Nucleus accumbens (tissue), 56 donors: Measurements from ENCODE around the gene PTOV1.

Experiments used
- DNase-seq, 56 donors: peaks; one replicate each; lab custom pipeline; 2025; lab: John Stamatoyannopoulos, UW

Gene PTOV1

GRCh38 chr19:49850487-49851342, at the start of gene PTOV1:
PTOV1 (plus strand) TSS chr19:49851159.
- DNase-seq = peak; percentile 65 to 95 (median 90)

GRCh38 chr19:49801401-49801888, 49.5 kb upstream of the PTOV1 start:
- DNase-seq = no peak

- peak; percentile 29 to 96 (median 84) for DNase-seq
Measured at GRCh38 chr19:49801966-49802661, 48.8 kb upstream of the PTOV1 start.

DNA sequence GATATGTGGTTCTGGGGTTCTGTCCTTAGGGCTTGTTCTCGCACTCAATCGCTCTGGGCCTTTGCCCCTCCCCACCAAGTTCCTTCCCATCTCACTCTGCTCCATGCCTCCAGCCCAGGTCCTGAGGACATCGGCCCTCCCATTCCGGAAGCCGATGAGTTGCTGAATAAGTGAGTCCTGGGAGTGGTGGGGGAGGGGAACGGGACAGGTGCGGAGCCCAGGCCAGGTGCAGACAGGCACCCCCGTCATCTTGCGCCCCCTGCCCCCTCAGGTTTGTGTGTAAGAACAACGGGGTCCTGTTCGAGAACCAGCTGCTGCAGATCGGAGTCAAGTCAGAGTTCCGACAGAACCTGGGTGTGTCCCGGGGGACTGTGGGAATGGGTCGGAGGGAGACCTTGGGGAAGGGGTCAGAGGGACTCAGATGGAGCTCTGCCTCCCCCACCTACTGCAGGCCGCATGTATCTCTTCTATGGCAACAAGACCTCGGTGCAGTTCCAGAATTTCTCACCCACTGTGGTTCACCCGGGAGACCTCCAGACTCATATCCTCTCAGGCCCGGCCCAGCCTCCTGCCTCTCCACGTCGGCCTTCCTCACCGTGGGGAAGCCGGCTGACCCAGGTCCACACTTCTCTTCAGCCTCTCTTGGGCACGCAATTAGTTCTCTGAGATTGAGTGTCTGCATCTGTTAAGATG, 48.0 kb upstream of the PTOV1 start:
- DNase-seq = no peak

DNA sequence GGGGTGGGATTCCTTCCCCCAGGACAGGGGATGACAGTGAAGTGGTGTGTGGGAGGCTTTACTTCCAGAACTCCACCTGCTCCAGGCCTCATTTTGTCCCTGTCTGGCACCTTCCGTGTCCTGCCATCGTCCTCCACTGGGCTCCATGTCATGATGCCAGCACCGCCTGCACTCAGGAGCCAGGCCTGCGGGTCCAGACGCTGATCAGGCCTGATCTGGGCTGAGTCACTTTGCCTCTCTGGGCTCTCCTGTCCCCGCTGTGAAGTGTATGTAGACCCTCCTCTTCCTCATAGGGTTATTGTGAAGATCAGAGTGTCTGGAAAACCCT, 47.5 kb upstream of the PTOV1 start:
- DNase-seq = no peak

DNA sequence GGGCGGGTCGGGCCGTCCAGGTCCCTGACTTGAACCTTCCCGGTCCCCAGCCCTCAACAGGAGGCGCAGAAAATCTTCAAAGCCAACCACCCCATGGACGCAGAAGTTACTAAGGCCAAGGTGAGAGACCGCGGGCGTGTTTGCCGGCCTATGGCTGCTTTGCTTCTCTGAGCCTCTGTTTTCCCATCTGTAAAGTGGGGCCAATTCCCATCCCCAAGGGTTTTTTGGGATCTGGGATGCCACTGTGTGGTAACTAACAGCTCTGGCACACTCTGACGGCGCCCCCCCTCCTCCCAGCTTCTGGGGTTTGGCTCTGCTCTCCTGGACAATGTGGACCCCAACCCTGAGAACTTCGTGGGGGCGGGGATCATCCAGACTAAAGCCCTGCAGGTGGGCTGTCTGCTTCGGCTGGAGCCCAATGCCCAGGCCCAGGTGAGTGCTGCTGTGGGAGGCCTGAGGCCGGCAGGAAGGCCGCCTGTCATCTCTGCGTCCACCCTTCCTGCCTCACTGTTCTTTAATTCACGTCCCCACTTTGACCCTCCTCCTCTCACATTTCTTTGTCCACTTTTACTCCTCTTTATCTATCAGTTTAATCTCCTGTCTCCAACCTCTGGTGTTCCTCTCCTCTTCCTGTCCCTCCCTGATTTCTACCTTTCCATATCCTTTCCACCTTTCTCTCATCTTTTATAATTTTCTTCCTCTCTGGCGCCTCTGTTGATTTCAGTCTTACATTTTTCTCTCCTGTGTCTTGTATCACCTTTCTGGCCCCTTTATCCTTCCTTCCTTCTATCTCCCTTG, 44.9 kb upstream of the PTOV1 start:
- DNase-seq = no peak

- DNase-seq = no peak
Measured at GRCh38 chr19:49806620-49806959, 44.4 kb upstream of the PTOV1 start.

DNA sequence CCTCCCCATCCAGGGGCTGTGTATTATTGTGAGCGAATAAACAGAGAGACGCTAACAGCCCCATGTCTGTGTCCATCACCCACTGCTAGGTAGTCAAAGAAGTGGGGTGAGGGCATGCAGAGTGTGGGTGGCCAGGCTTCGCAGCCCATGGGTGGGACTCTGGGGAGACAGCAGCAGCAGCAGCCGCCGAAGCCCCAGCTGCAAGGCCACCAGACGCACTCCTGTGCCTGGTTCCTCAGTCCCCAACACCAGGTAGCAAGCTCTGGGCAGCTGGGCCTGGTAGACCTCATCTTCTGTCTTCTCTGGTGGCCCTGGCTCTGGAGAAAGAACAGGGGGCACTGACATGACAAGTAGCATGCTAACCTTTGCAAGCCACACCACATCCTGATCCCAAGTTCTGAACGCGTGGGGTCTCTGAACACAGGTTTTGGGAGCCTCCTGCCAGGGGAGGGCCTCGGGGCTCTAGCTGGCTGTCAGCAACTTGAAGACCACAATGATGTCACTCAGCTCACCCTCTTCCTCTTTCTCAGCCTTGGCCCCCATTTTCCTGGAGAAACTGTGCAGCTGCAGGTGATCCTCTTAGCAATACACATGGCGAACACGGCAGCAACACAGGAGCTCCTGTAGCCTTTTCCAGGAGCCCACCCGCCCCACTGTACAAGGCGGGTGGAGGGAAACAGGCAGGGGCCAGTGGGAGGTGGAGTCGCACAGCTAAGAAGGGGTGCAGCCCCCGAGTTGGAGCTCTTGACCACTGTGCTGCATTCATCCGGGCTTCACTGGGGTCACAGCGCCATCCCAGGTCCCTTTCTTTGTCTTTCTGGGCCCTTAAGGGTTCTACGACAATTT, 43.7 kb upstream of the PTOV1 start:
- DNase-seq = no peak

DNA sequence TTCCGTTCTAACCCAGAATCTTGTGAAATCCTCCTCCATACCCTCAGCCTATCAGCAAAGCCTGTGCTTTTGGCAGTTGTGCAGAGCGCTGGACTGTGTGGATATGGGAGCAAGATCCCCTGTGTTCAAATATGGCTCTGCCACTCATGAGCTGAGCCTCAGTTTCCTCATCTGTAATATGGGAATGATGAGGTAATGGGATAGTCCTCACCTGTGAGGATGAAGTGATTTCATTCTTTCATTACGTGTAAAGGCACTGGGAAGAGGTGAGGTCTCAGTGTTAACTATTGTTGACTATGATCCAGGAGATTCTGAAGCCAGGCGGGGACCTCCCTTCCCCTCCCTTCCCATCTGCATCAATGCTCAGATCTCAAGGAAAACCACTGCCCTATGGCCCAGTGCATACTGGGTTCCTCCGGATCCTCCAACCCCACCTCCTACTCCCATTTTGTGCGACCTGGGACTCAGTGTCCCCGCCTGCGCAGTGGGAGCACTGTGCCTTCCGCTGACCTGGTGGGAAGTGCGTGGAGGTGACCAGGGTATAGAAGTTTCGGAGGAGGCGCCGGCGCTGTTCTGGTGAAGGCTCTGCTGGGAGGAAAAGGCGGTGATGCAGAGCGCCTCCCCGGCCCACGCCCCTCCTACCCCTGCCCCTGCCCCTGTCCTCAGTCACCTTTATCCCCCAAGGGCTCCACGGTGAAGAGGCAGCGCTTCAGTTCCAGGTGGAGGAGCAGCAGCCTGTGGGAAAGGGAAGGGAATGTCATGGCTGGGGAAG, 42.9 kb upstream of the PTOV1 start:
- no peak for DNase-seq

DNA sequence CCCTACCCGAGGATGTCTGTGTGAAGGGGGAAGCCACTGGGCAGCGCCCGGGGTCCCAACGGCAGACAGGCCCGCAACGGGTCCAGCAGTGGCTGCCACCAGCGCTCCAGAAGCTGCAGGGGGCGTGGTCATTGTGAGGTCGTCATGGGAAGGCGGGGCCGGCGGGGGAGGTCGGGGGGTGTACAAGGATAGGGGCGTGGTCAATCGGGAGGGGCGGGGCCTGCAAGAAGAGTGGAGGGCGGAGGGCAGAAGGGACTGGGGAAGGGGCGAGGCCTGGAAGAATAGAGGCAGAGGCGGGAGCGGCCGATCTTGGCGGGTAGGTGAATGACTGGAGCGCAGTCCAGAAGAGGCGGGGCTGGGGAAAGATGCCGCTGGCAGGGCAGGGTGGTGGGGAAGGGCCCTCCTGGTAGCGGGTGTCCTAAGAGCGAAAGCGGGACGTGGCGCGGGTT, 42.2 kb upstream of the PTOV1 start:
- DNase-seq = peak in 55 of 56 donors; percentile 19 to 95 (median 75)

DNA sequence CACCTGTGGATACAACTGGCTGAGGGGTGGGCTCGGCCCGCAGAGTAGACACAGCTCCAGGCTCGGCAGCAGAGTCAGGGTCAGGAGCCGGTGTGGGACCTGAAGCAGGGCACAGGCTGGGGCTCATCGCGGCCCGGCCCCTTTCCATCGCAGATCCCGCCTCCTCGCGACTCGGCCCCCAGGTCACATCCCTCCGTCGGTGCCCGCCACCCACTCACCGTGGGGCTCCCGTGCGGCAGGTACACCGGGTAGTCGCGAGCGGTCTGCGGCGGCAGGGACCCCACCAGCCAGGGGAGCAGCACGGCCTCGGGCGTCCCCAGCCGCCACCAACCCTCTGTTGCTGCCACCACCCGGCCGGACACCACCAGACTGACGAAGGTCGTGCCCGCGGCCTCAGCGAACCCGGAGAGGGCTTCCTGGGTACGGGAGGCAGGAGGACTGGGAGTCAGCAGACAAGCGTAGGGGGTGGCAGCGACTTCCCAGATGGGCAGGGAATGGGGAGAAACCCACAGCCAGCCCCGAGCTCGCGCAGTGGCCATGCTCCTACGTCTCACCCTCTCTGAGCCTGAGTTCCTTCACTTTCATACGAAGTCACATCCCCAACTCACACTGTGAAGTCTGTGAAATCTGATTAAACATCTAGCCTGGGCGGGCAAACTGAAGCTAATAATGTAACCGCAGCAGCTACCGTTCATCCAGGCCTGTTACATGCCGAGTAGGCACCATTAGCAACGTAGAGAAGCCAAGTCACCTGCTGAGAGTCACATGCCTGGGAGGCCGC, 41.6 kb upstream of the PTOV1 start:
- DNase-seq = peak in 43 of 56 donors; percentile 8 to 67 (median 43)

GRCh38 chr19:49809941-49810389, 41.0 kb upstream of the PTOV1 start:
- peak in 1 of 56 donors; percentile 33 for DNase-seq

DNA sequence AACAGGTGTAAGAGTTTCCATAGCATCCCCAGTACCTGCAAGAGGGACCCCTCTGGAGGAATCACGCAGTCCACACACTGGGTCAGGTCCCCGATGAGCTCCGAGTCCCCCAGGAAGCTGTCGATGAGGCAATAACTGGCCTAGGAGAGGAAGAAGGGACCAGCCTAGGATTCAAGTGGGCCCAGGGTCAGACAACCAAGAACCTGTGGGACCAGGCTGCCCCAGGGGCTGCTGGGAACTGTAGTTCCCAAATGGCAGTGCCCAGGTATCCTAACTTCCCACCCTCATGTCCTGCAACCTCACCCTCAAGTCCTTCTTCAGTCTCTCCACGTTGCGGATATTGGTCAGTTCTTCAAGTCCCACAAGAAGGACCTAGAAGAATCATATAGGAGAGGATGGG, 39.6 kb upstream of the PTOV1 start:
- DNase-seq = no peak

GRCh38 chr19:49812452-49812996, 38.4 kb upstream of the PTOV1 start:
- DNase-seq = peak in 4 of 56 donors; percentile 31 to 40 (median 34)

GRCh38 chr19:49812997-49813861, 37.7 kb upstream of the PTOV1 start, which contains the start of gene FUZ:
FUZ (minus strand) TSS chr19:49813292; CDS start chr19:49813106, 186 bp downstream.
- peak; percentile 69 to 99 (median 95) for DNase-seq

DNA sequence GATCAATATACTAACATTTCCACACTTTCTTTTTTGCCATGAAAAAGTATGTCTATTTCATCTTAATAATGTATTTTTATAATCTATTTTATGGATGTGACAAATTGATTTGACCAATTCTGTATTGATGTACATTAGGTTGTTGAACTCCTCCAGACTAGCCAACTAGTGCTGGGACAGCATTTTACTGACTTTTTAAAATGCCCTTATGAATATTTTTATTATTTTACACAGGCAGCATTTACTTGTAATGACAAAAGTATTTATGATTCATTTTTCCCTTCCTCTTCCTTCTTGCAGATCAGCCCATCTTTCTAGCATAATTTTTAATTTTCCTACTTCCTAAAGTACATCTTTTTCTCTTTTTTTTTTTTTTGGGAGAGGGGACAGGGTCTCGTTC, 36.9 kb upstream of the PTOV1 start:
- DNase-seq = no peak
